Mucosa of stomach (tissue), 1 donor: ENCODE measurements around the gene OR56B1.

Experiments used
- H3K27me3 ChIP-seq: one replicate; pipeline ENCODE4 v1.7.0; 2013; ENCODE audit warnings: mild to moderate bottlenecking, low read length; ENCODE audit not compliant: control insufficient read depth, insufficient read depth
- H3K36me3 ChIP-seq: one replicate; pipeline ENCODE4 v1.7.0; 2013; ENCODE audit warnings: low read length; ENCODE audit not compliant: control insufficient read depth, insufficient read depth
- H3K4me1 ChIP-seq: one replicate; pipeline ENCODE4 v1.7.0; 2013; ENCODE audit warnings: mild to moderate bottlenecking, low read length; ENCODE audit not compliant: control insufficient read depth, insufficient read depth
- H3K4me3 ChIP-seq: one replicate; pipeline ENCODE4 v1.7.0; 2013; ENCODE audit warnings: low read length
- H3K9ac ChIP-seq: one replicate; pipeline ENCODE4 v1.7.0; 2013; ENCODE audit warnings: mild to moderate bottlenecking, low read length, moderate library complexity
- H3K9me3 ChIP-seq: one replicate; pipeline ENCODE4 v1.7.0; 2013; ENCODE audit warnings: mild to moderate bottlenecking, low read length, moderate library complexity; ENCODE audit not compliant: control insufficient read depth
- donor health status: Pancreatic carcinoma.

The OR56B1 gene

GRCh38 chr11:5738431-5738830 lies 2.2 kb downstream of the OR56B1 start:
- no peaks in the 10 kb centered on the region for H3K9me3 ChIP-seq
- no peak overlapping the region for H3K4me3 ChIP-seq
- H3K27me3 ChIP-seq = no peaks in the 10 kb centered on the region
- H3K36me3 ChIP-seq = no peaks in the 10 kb centered on the region
- no peak overlapping the region for H3K9ac ChIP-seq
- no peaks in the 10 kb centered on the region for H3K4me1 ChIP-seq

DNA sequence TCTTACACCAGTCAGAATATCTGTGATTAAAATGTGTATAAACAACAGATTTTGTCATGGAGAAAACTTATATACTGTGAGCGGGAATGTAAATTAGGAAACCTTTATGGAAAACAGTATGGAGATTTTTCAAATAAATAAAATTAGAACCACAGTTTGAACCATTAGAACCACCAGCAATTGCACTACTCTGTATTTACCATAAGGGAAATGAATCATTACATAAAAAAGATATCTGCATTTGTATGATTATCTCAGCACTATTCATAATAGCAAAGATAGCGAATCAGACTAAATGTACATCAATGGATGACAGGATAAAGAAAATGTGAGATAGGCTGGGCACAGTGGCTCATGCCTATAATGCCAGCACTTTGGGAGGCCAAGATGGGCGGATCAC lies 10.4 kb downstream of the OR56B1 start:
- H3K27me3 ChIP-seq = no peaks in the 10 kb centered on the region
- H3K36me3 ChIP-seq = no peaks in the 10 kb centered on the region
- no peaks in the 10 kb centered on the region for H3K9me3 ChIP-seq
- no peak overlapping the region for H3K9ac ChIP-seq
- H3K4me3 ChIP-seq = no peak overlapping the region
- no peaks in the 10 kb centered on the region for H3K4me1 ChIP-seq

DNA sequence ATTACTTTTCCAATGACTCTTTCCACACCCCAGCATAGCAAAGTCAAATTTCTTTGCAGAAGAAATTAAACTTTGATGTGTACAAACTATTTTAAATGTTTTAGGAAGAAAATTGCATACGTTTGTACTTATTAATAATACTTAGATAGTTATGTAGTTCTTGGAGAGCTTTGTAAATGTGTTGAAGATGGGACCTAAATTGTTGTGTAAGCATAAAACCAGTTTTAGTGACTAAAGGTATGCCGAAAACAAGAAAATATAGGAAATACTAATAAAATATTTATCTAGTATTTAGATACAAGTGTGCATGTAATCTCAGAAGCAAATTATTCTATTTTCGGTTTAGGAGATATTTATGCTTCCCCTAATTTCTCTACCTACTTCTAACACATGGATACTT lies 13.6 kb downstream of the OR56B1 start:
- H3K9ac ChIP-seq = no peak overlapping the region
- H3K27me3 ChIP-seq = no peaks in the 10 kb centered on the region
- no peaks in the 10 kb centered on the region for H3K4me1 ChIP-seq
- H3K36me3 ChIP-seq = no peaks in the 10 kb centered on the region
- H3K9me3 ChIP-seq = no peaks in the 10 kb centered on the region
- H3K4me3 ChIP-seq = no peak overlapping the region

DNA sequence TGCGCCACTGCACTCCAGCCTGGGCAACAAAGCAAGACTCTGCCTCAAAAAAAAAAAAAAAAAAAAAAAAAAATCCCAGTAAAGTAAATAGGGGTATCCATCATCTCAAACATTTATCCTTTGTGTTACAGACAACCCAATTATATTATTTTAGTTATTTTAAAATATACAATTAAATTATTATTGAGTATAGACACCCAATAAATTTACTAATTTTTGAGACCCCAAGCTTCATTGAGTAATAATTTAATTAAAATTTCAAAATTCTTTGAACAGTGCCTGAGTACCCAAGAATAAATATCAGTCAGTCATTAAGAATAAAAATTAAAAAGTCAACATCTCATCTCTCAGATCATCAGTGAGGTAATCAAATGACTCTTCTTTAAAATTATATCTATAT lies 17.7 kb downstream of the OR56B1 start, which contains the start of gene OR52N4:
Gene OR52N4, plus strand, starts transcription at position 301 of the 400 bp plus-strand sequence. CDS start 498 bp downstream, outside the sequence.
- H3K27me3 ChIP-seq = no peaks in the 10 kb centered on the region
- H3K36me3 ChIP-seq = no peaks in the 10 kb centered on the region
- no peak within 1 kb of the TSS for H3K9ac ChIP-seq
- no peak within 1 kb of the TSS for H3K4me3 ChIP-seq
- no peaks in the 10 kb centered on the region for H3K4me1 ChIP-seq
- H3K9me3 ChIP-seq = no peaks in the 10 kb centered on the region

DNA sequence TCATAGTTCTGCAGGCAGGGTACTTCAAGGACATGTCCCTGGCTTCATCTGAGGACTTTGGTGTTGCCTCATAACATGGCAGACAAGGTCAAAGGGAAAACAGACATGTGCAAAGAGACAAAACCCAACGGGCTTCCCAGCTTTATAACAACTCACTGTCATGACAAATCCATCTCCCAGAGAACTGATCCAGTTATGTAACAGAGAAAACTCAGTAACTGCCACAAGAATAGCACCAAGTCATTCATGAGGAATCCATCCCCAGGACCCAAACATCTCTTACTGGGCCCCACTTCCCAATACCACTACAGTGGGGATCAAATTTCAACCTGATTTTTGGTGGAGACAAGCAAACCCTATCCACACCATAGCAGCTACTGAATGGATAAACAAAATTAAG lies 30.8 kb downstream of the OR56B1 start:
- Histone ChIP-seq H3K9ac (no peak overlapping the region), H3K27me3 (no peaks in the 10 kb centered on the region), H3K9me3 (no peaks in the 10 kb centered on the region), H3K4me1 (no peaks in the 10 kb centered on the region), H3K4me3 (no peak overlapping the region), H3K36me3 (no peaks in the 10 kb centered on the region)

- no peak within 1 kb of the TSS for H3K4me3 ChIP-seq
- no peaks in the 10 kb centered on the region for H3K4me1 ChIP-seq
- H3K9me3 ChIP-seq = no peaks in the 10 kb centered on the region
- H3K9ac ChIP-seq = no peak within 1 kb of the TSS
- no peaks in the 10 kb centered on the region for H3K27me3 ChIP-seq
- no peaks in the 10 kb centered on the region for H3K36me3 ChIP-seq
Observed at GRCh38 chr11:5783255-5783654, 47.0 kb downstream of the OR56B1 start, which contains the start of gene OR52N5. Gene OR52N5 (minus strand): TSS chr11:5783355. CDS start chr11:5778634, 4,721 bp downstream.
